H9 (cell line): Measurements from ENCODE around the gene RGS14. TPM values are rescaled to one million over a fixed set of nuclear protein-coding genes. Genes with fewer than 3 reads are reported as not detected.

Source experiments
- DNase-seq: peaks from one replicate; pipeline ENCODE4 v3.0.0-alpha.2; 2017
- H2AFZ ChIP-seq: one replicate; pipeline ENCODE4 v1.6.1; 2013; ENCODE audit warnings: mild to moderate bottlenecking, low read length, control low read depth, moderate library complexity
- H2AK5ac ChIP-seq: 2 replicates; pipeline ENCODE4 v1.6.1; 2013; ENCODE audit warnings: low read length, control low read depth, mixed read lengths; ENCODE audit not compliant: insufficient read length
- H2BK120ac ChIP-seq: one replicate; pipeline ENCODE4 v1.6.1; 2013; ENCODE audit warnings: low read depth, mild to moderate bottlenecking, low read length, control low read depth, inconsistent platforms; ENCODE audit not compliant: poor library complexity, severe bottlenecking
- H2BK12ac ChIP-seq: 2 replicates; pipeline ENCODE4 v1.6.1; 2013; ENCODE audit warnings: low read length, control low read depth, mixed read lengths, low read depth; ENCODE audit not compliant: insufficient read length
- H2BK15ac ChIP-seq: 2 replicates; pipeline ENCODE4 v1.6.1; 2013; ENCODE audit warnings: low read depth, low read length, control low read depth
- H2BK20ac ChIP-seq: one replicate; pipeline ENCODE4 v1.6.1; 2013; ENCODE audit warnings: low read depth, mild to moderate bottlenecking, low read length, control low read depth, inconsistent platforms; ENCODE audit not compliant: poor library complexity, severe bottlenecking
- H2BK5ac ChIP-seq: 2 replicates; pipeline ENCODE4 v1.6.1; 2013; ENCODE audit warnings: low read length, control low read depth, mixed read lengths; ENCODE audit not compliant: insufficient read length
- H3K14ac ChIP-seq: 2 replicates; pipeline ENCODE4 v1.6.1; 2013; ENCODE audit warnings: low read length, control low read depth; ENCODE audit not compliant: insufficient read depth
- H3K18ac ChIP-seq: 2 replicates; pipeline ENCODE4 v1.6.1; 2013; ENCODE audit warnings: low read depth, mild to moderate bottlenecking, mixed read lengths, low read length, control low read depth; ENCODE audit not compliant: insufficient read length
- H3K23ac ChIP-seq: 2 replicates; pipeline ENCODE4 v1.6.1; 2013; ENCODE audit warnings: low read length, control low read depth, mixed read lengths, low read depth; ENCODE audit not compliant: insufficient read length
- H3K23me2 ChIP-seq: 2 replicates; pipeline ENCODE4 v1.6.1; 2013; ENCODE audit warnings: low read depth, mild to moderate bottlenecking, mixed read lengths, low read length, control low read depth; ENCODE audit not compliant: insufficient read length, poor library complexity, severe bottlenecking
- H3K27ac ChIP-seq: 2 replicates; pipeline ENCODE4 v1.5.1; 2013; ENCODE audit warnings: low read length, control low read depth, mixed read lengths, low read depth; ENCODE audit not compliant: insufficient read length
- H3K27me3 ChIP-seq: 2 replicates; pipeline ENCODE4 v1.6.1; 2013; ENCODE audit warnings: low read length, control low read depth, inconsistent platforms; ENCODE audit not compliant: insufficient read depth
- H3K4ac ChIP-seq: 2 replicates; pipeline ENCODE4 v1.6.1; 2013; ENCODE audit warnings: low read depth, mild to moderate bottlenecking, control low read depth, inconsistent platforms, low read length, moderate library complexity
- H3K4me1 ChIP-seq: 2 replicates; pipeline ENCODE4 v1.6.1; 2013; ENCODE audit warnings: low read length, control low read depth, inconsistent platforms; ENCODE audit not compliant: insufficient read depth
- H3K4me2 ChIP-seq: 2 replicates; pipeline ENCODE4 v1.6.1; 2013; ENCODE audit warnings: low read length, control low read depth, mixed read lengths; ENCODE audit not compliant: insufficient read length, insufficient read depth
- H3K56ac ChIP-seq: 2 replicates; pipeline ENCODE4 v1.6.1; 2013; ENCODE audit warnings: low read depth, mild to moderate bottlenecking, mixed read lengths, low read length, control low read depth; ENCODE audit not compliant: insufficient read length
- H3K79me1 ChIP-seq: 2 replicates; pipeline ENCODE4 v1.6.1; 2013; ENCODE audit warnings: low read depth, mild to moderate bottlenecking, moderate library complexity, low read length, control low read depth, inconsistent platforms; ENCODE audit not compliant: insufficient read depth, poor library complexity, severe bottlenecking
- H3K79me2 ChIP-seq: 2 replicates; pipeline ENCODE4 v1.6.1; 2013; ENCODE audit warnings: low read length, control low read depth, inconsistent platforms; ENCODE audit not compliant: insufficient read depth
- H3K9ac ChIP-seq: 2 replicates; pipeline ENCODE4 v1.6.1; 2013; ENCODE audit warnings: low read length, control low read depth, mixed read lengths; ENCODE audit not compliant: insufficient read length; ENCODE audit errors: extremely low read depth
- H3K9me3 ChIP-seq: one replicate; pipeline ENCODE4 v1.6.1; 2013; ENCODE audit warnings: low read depth, low read length, inconsistent platforms; ENCODE audit not compliant: control insufficient read depth
- H3T11ph ChIP-seq: one replicate; pipeline ENCODE4 v1.6.1; 2013; ENCODE audit warnings: mild to moderate bottlenecking, low read length, control low read depth, inconsistent platforms
- H4K20me1 ChIP-seq: one replicate; pipeline ENCODE4 v1.6.1; 2013; ENCODE audit not compliant: control insufficient read depth, insufficient read length, insufficient read depth
- H4K5ac ChIP-seq: 2 replicates; pipeline ENCODE4 v1.6.1; 2013; ENCODE audit warnings: low read depth, mild to moderate bottlenecking, mixed read lengths, low read length, control low read depth; ENCODE audit not compliant: insufficient read length
- H4K8ac ChIP-seq: replicated peaks from 2 replicates; pipeline ENCODE4 v1.6.1; 2013; ENCODE audit warnings: low read length, control low read depth, mixed read lengths, low read depth; ENCODE audit not compliant: insufficient read length
- H4K91ac ChIP-seq: 2 replicates; pipeline ENCODE4 v1.6.1; 2013; ENCODE audit warnings: low read depth, mild to moderate bottlenecking, moderate library complexity, mixed read lengths, low read length, control low read depth; ENCODE audit not compliant: insufficient read length
- H3K27ac Mint-ChIP-seq, 3 experiments: 2 replicates in 2 of 3; 3 replicates in 1 of 3; pipeline ENCODE4 v1.8.0; 2020 to 2021; ENCODE audit warnings: mixed read lengths in 3 of 3, mild to moderate bottlenecking in 1 of 3, moderate library complexity in 1 of 3
- H3K27me3 Mint-ChIP-seq: 2 replicates; pipeline ENCODE4 v1.8.0; 2021; ENCODE audit warnings: low read depth, mild to moderate bottlenecking, moderate library complexity, mixed read lengths
- H3K36me3 Mint-ChIP-seq, 3 experiments: 2 replicates in 2 of 3; 3 replicates in 1 of 3; pipeline ENCODE4 v1.8.0; 2020 to 2021; ENCODE audit warnings: low read depth in 3 of 3, mixed read lengths in 3 of 3; ENCODE audit not compliant: insufficient read depth in 1 of 3
- H3K4me1 Mint-ChIP-seq, 2 experiments: 2 replicates each; pipeline ENCODE4 v1.8.0; 2020; ENCODE audit warnings: mixed read lengths in 2 of 2
- H3K4me3 Mint-ChIP-seq, 2 experiments: 2 replicates in 1 of 2; 3 replicates in 1 of 2; pipeline ENCODE4 v1.8.0; 2020 to 2021; ENCODE audit warnings: mild to moderate bottlenecking in 2 of 2, mixed read lengths in 2 of 2, moderate library complexity in 1 of 2
- H3K9me3 Mint-ChIP-seq, 2 experiments: 2 replicates in 1 of 2; 3 replicates in 1 of 2; pipeline ENCODE4 v1.8.0; 2020; ENCODE audit warnings: mild to moderate bottlenecking in 2 of 2, mixed read lengths in 2 of 2, moderate library complexity in 1 of 2
- CTCF ChIP-seq: fragments of 200-600 bp; sonication (generic); conservative IDR thresholded peaks from 3 replicates; pipeline ENCODE4 v1.8.0; 2021; ENCODE audit warnings: antibody characterized with exemption, mild to moderate bottlenecking
- WGBS: extraction: QIAGEN DNeasy Blood & Tissue Kit; methylation state at CpG from one replicate; pipeline ENCODE4 v1.1.7; 2013; ENCODE audit warnings: missing lambda C conversion rate, low lambda C conversion rate, mixed read lengths; ENCODE audit not compliant: insufficient read length; ENCODE audit errors: extremely low coverage; 5-methylcytosine and 5-hydroxymethylcytosine counted together
- total RNA-seq: library from RNA; stranded (reverse); gene quantifications from 2 replicates; pipeline ENCODE4 v1.2.1, GENCODE V29; 2021

The RGS14 gene
- total RNA-seq, 1 experiment from 2014 or later: 12.3 TPM

DNA sequence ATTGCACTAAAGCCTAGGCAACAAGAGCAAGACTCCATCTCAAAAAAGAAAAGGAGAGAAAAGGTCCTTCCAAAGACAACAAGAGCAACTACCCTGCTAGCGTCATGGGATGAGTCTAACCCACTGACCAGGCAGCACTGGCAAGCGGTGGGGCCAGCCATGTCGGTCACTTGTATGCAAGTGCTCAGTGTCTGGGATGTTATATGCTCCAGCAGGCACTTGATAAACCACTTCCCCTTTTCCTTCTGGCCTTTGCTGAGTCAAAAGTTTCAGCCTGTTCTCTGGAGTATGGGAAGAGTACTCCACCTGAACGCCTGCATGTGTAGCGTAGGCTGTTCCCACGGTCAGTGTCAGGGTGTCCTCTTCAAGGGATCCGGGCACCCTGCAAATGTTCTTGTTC, 36.8 kb upstream of the RGS14 start:
- Histone ChIP-seq H3K9ac (no peak overlapping the region), H2AFZ (no peak overlapping the region), H3K4me1 (peaks cover 7% of the 10 kb centered on the region; the same call in 1 of the 2 replicates), H3K9me3 (no peaks in the 10 kb centered on the region), H2BK20ac (no peak overlapping the region), H3K23ac (no peak overlapping the region), H4K20me1 (no peaks in the 10 kb centered on the region), H3K27me3 (no peaks in the 10 kb centered on the region), H2BK15ac (no peak overlapping the region), H2AK5ac (no peak overlapping the region), H3K27ac (no peak overlapping the region), H2BK120ac (no peak overlapping the region), H3K18ac (no peak overlapping the region), H4K8ac (no peak overlapping the region), H3K4me2 (no peak overlapping the region), H4K5ac (no peak overlapping the region), H3K23me2 (no peaks in the 10 kb centered on the region), H3K14ac (no peak overlapping the region), H3K56ac (no peak overlapping the region), H4K91ac (no peak overlapping the region), H3T11ph (no peak overlapping the region), H2BK12ac (no peak overlapping the region), H2BK5ac (no peak overlapping the region), H3K79me1 (no peaks in the 10 kb centered on the region), H3K4ac (no peak overlapping the region), H3K79me2 (no peaks in the 10 kb centered on the region)
- H3K27me3 Mint-ChIP-seq: no peaks in the 10 kb centered on the region
- DNase-seq: no peak
- no peaks in the 10 kb centered on the region; a peak in 1 of 5 replicates for H3K9me3 Mint-ChIP-seq
- TF ChIP-seq CTCF: no peak
- no CpG with 5 or more reads among the region's 7 CpGs for WGBS
- H3K4me1 Mint-ChIP-seq: peaks cover 18 to 19% of the 10 kb centered on the region in 2 experiments
- peaks cover 8 to 13% (median 8%) of the 10 kb centered on the region in 3 experiments; a peak in 6 of 7 replicates for H3K36me3 Mint-ChIP-seq
- H3K4me3 Mint-ChIP-seq: no peak overlapping the region
- no peak overlapping the region for H3K27ac Mint-ChIP-seq
